Astrocyte (in vitro differentiated cells and primary cell): ENCODE results near the gene P2RY12. TPM values are rescaled to one million over a fixed set of nuclear protein-coding genes. Genes with fewer than 3 reads are reported as not detected.

Experiments
- DNase-seq: peaks from one replicate; pipeline ENCODE4 v3.0.0-alpha.2; 2010; ENCODE audit warnings: low read depth
- FAIRE-seq: peaks from 2 replicates; lab custom pipeline; 2011; peaks lifted over from hg19 to GRCh38; lab: Jason Lieb, UNC
- H2AFZ ChIP-seq: 2 replicates; pipeline ENCODE4 v1.6.0; 2012; ENCODE audit warnings: low read depth, low read length, inconsistent platforms
- H3K27ac ChIP-seq: 2 replicates; pipeline ENCODE4 v1.5.1; 2011; ENCODE audit warnings: low read depth, low read length, inconsistent platforms
- H3K27me3 ChIP-seq: 2 replicates; pipeline ENCODE4 v1.6.0; 2011; ENCODE audit warnings: low read length, inconsistent platforms; ENCODE audit not compliant: insufficient read depth
- H3K36me3 ChIP-seq: 2 replicates; pipeline ENCODE4 v1.5.1; 2011; ENCODE audit warnings: low read length, inconsistent platforms; ENCODE audit not compliant: insufficient read depth
- H3K4me1 ChIP-seq: 2 replicates; pipeline ENCODE4 v1.5.1; 2011; ENCODE audit warnings: low read length, inconsistent platforms; ENCODE audit not compliant: insufficient read depth
- H3K4me2 ChIP-seq: 2 replicates; pipeline ENCODE4 v1.6.0; 2012; ENCODE audit warnings: low read length, inconsistent platforms
- H3K4me3 ChIP-seq: 2 replicates; pipeline ENCODE4 v1.5.1; 2011; ENCODE audit warnings: low read depth, mild to moderate bottlenecking, low read length, inconsistent platforms; ENCODE audit not compliant: insufficient read depth
- H3K79me2 ChIP-seq: 2 replicates; pipeline ENCODE4 v1.6.0; 2012; ENCODE audit warnings: mild to moderate bottlenecking, low read length, inconsistent platforms; ENCODE audit not compliant: insufficient read depth
- H3K9ac ChIP-seq: 2 replicates; pipeline ENCODE4 v1.6.0; 2012; ENCODE audit warnings: mild to moderate bottlenecking, low read length, inconsistent platforms
- H3K9me3 ChIP-seq: 2 replicates; pipeline ENCODE4 v1.5.1; 2012; ENCODE audit warnings: low read depth, mild to moderate bottlenecking, low read length, inconsistent platforms; ENCODE audit not compliant: insufficient read depth
- H4K20me1 ChIP-seq: 2 replicates; pipeline ENCODE4 v1.6.0; 2012; ENCODE audit warnings: low read length, inconsistent platforms; ENCODE audit not compliant: insufficient read depth
- H3K27ac Mint-ChIP-seq: one replicate; pipeline ENCODE4 v1.8.0; 2021; ENCODE audit warnings: mild to moderate bottlenecking, mixed read lengths; ENCODE audit not compliant: unreplicated experiment
- H3K27me3 Mint-ChIP-seq: one replicate; pipeline ENCODE4 v1.8.0; 2021; ENCODE audit warnings: low read depth, mixed read lengths; ENCODE audit not compliant: unreplicated experiment
- H3K36me3 Mint-ChIP-seq: one replicate; pipeline ENCODE4 v1.8.0; 2021; ENCODE audit warnings: low read depth, mixed read lengths; ENCODE audit not compliant: unreplicated experiment
- H3K4me1 Mint-ChIP-seq: one replicate; pipeline ENCODE4 v1.8.0; 2021; ENCODE audit warnings: low read depth, mixed read lengths; ENCODE audit not compliant: unreplicated experiment
- H3K4me3 Mint-ChIP-seq: one replicate; pipeline ENCODE4 v1.8.0; 2021; ENCODE audit warnings: mild to moderate bottlenecking, moderate library complexity, mixed read lengths; ENCODE audit not compliant: unreplicated experiment
- H3K9me3 Mint-ChIP-seq: one replicate; pipeline ENCODE4 v1.8.0; 2021; ENCODE audit warnings: mild to moderate bottlenecking, mixed read lengths; ENCODE audit not compliant: unreplicated experiment
- EZH2 ChIP-seq: IDR thresholded peaks from 2 replicates; pipeline ENCODE4 v1.6.1; 2012; ENCODE audit warnings: mild to moderate bottlenecking, low read length, inconsistent platforms; ENCODE audit not compliant: insufficient read depth
- total RNA-seq: library from RNA; stranded (reverse); gene quantifications from 2 replicates; pipeline ENCODE4 v1.2.1, GENCODE V29; 2021
- TF ChIP-seq, protein P1 (sequence below): IDR thresholded peaks from 2 replicates; pipeline ENCODE4 v1.5.1; 2011; ENCODE audit warnings: low read depth, mild to moderate bottlenecking, inconsistent platforms, low read length, moderate library complexity; ENCODE audit not compliant: insufficient read depth

P2RY12 gene
- total RNA-seq, 1 donor from 2014 or later, result not detected

DNA sequence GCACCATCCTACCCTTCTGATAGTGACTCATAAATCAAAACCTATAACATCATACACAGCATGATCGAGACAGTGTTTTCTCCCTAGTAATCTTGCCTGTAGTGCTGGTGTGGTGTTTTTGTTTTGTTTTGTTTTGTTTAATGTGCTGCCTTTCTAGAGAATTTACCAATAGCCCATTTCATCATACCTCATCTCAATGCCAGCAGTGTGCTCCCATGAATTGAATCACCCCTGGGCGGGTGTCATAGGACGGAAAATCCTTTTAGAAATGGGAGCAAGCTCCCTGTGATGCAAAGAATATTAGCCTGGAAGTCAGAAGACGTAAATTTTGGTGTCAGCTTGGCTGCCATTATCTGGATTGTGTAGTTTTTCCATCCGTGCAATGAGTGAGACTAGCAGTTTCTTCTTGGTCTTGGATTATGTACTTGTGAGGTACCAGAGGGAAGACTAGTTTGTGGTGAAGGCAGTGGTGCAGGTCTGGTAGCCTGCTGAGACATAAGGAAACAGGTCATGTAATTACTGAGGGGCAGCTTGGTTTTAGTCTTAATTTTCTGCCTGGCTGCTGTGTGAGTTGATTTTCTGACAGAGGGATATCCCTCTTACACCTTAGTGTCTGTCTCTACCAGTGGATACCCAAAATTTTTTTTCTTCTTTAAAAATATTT is 46.4 kb upstream of the P2RY12 start:
- H2AFZ ChIP-seq, result no peak overlapping the region
- no peak overlapping the region for H3K4me3 ChIP-seq
- FAIRE-seq (no peak), DNase-seq (no peak)
- no peaks in the 10 kb centered on the region for H3K27me3 Mint-ChIP-seq
- H3K79me2 ChIP-seq, result no peaks in the 10 kb centered on the region
- H3K27ac ChIP-seq, result peak overlapping the region; percentile 68
- no peaks in the 10 kb centered on the region for H3K27me3 ChIP-seq
- no peak overlapping the region for H3K4me3 Mint-ChIP-seq
- H3K4me1 ChIP-seq, result peaks cover 33% of the 10 kb centered on the region
- H3K9ac ChIP-seq, result no peak overlapping the region
- H4K20me1 ChIP-seq, result no peaks in the 10 kb centered on the region
- peaks cover 26% of the 10 kb centered on the region for H3K4me1 Mint-ChIP-seq
- TF ChIP-seq, protein P1, sequence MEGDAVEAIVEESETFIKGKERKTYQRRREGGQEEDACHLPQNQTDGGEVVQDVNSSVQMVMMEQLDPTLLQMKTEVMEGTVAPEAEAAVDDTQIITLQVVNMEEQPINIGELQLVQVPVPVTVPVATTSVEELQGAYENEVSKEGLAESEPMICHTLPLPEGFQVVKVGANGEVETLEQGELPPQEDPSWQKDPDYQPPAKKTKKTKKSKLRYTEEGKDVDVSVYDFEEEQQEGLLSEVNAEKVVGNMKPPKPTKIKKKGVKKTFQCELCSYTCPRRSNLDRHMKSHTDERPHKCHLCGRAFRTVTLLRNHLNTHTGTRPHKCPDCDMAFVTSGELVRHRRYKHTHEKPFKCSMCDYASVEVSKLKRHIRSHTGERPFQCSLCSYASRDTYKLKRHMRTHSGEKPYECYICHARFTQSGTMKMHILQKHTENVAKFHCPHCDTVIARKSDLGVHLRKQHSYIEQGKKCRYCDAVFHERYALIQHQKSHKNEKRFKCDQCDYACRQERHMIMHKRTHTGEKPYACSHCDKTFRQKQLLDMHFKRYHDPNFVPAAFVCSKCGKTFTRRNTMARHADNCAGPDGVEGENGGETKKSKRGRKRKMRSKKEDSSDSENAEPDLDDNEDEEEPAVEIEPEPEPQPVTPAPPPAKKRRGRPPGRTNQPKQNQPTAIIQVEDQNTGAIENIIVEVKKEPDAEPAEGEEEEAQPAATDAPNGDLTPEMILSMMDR, result no peak
- TF ChIP-seq EZH2, result no peak
- H3K4me2 ChIP-seq, result no peak overlapping the region
- H3K9me3 ChIP-seq, result no peaks in the 10 kb centered on the region
- no peaks in the 10 kb centered on the region for H3K36me3 ChIP-seq
- peaks cover 2% of the 10 kb centered on the region for H3K36me3 Mint-ChIP-seq
- no peak overlapping the region for H3K27ac Mint-ChIP-seq
- H3K9me3 Mint-ChIP-seq, result no peaks in the 10 kb centered on the region

DNA sequence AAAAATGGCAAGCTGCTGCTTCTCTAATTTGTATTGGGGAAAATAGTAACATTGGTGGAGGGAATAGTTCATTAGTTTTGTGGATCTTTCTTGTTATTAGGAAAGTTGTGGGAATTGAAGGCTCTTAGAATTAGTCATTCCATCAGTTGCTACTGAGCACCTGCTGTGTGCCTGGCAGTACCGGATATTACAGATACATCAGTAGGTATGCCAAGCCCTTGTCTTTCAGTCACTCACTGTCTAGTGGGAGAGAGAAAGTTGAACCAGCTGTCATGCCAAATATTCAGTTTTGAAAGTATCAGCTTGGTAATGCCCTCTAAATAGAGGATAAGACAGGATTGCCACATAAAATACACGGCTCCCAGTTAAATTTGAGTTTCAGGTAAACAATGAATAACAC is 43.8 kb upstream of the P2RY12 start:
- no peak overlapping the region for H3K27ac Mint-ChIP-seq
- H3K4me3 ChIP-seq, result no peak overlapping the region
- H3K79me2 ChIP-seq, result no peaks in the 10 kb centered on the region
- H2AFZ ChIP-seq, result no peak overlapping the region
- no peaks in the 10 kb centered on the region for H3K9me3 Mint-ChIP-seq
- H3K4me1 ChIP-seq, result peaks cover 24% of the 10 kb centered on the region
- H3K27me3 ChIP-seq, result no peaks in the 10 kb centered on the region
- H3K36me3 ChIP-seq, result no peaks in the 10 kb centered on the region
- H3K9me3 ChIP-seq, result no peaks in the 10 kb centered on the region
- no peak overlapping the region for H3K27ac ChIP-seq
- H3K4me3 Mint-ChIP-seq, result no peak overlapping the region
- FAIRE-seq, result no peak
- no peaks in the 10 kb centered on the region for H4K20me1 ChIP-seq
- DNase-seq, result no peak
- TF ChIP-seq EZH2, result no peak
- TF ChIP-seq, protein P1, result no peak
- H3K27me3 Mint-ChIP-seq, result no peaks in the 10 kb centered on the region
- H3K36me3 Mint-ChIP-seq, result peaks cover 2% of the 10 kb centered on the region
- no peak overlapping the region for H3K4me2 ChIP-seq
- H3K4me1 Mint-ChIP-seq, result peaks cover 27% of the 10 kb centered on the region
- no peak overlapping the region for H3K9ac ChIP-seq

DNA sequence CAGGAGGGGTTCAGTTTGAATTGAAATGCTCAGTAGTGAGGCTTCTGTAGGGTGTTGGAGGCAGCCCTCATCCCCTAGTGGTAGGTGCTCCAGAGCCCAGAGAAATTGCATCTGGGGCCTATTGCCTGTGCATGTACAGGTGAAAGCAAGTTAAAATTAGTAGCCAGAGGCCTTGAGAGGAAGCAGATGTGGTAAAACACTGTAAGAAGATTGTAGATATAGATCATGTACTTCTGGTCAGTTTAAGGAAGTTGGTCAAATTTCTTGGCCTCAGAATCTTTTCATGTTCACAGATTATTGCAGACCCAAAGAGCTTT is 41.7 kb upstream of the P2RY12 start:
- no peak overlapping the region for H2AFZ ChIP-seq
- no peaks in the 10 kb centered on the region for H3K36me3 ChIP-seq
- H3K4me2 ChIP-seq, result no peak overlapping the region
- no peaks in the 10 kb centered on the region for H3K79me2 ChIP-seq
- no peaks in the 10 kb centered on the region for H3K9me3 ChIP-seq
- TF ChIP-seq, protein P1, result no peak
- TF ChIP-seq EZH2, result no peak
- H3K27ac ChIP-seq, result no peak overlapping the region
- no peak overlapping the region for H3K9ac ChIP-seq
- FAIRE-seq (no peak), DNase-seq (no peak)
- Mint-ChIP-seq H3K4me1 (peaks cover 16% of the 10 kb centered on the region), H3K36me3 (peaks cover 2% of the 10 kb centered on the region), H3K27ac (no peak overlapping the region), H3K27me3 (no peaks in the 10 kb centered on the region), H3K4me3 (no peak overlapping the region), H3K9me3 (no peaks in the 10 kb centered on the region)
- no peaks in the 10 kb centered on the region for H4K20me1 ChIP-seq
- H3K4me1 ChIP-seq, result peaks cover 11% of the 10 kb centered on the region
- H3K4me3 ChIP-seq, result no peak overlapping the region
- no peaks in the 10 kb centered on the region for H3K27me3 ChIP-seq
